KG1 (cell line): ENCODE measurements around the gene PELO.

Experiments used
- DNase-seq: peaks from one replicate; lab custom pipeline; 2025; lab: John Stamatoyannopoulos, UW

The PELO gene

DNA sequence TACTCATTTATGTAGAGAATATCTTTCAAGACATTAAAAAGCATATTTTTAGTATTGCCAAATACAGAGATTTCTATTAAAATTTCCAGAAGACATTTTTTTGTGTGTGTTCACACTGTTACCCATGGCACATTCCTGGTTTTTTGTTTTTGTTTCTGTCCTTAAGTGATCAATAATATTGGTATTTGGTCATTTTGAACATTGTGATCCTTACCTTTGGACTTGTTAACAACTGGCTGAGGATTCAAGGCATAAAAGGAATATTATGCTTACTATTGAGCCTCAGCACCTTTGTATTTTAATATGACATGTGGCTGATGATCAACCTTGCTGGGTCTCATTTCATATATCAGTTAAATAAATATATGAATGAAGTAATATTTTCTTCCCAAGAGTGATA is 41.9 kb downstream of the PELO start:
- DNase-seq: no peak

DNA sequence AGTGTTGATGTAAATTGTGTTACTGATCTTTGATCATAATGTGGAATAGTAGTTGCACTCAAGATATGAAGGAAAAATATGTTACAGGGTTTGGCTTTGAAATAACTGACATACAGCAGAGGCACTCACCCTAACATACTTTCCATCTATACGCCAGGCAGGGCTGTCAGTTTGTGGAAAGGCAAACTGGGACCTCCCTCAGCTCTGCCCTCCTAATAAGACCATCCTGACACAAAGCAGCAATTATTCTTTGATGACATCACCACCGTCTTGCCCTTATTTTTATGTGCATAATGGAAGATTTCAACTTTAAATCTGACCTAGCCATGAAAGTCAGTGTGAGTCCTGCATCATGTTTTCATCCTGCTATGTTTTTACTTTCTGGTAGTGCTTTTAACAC is 42.9 kb downstream of the PELO start:
- DNase-seq: no peak

DNA sequence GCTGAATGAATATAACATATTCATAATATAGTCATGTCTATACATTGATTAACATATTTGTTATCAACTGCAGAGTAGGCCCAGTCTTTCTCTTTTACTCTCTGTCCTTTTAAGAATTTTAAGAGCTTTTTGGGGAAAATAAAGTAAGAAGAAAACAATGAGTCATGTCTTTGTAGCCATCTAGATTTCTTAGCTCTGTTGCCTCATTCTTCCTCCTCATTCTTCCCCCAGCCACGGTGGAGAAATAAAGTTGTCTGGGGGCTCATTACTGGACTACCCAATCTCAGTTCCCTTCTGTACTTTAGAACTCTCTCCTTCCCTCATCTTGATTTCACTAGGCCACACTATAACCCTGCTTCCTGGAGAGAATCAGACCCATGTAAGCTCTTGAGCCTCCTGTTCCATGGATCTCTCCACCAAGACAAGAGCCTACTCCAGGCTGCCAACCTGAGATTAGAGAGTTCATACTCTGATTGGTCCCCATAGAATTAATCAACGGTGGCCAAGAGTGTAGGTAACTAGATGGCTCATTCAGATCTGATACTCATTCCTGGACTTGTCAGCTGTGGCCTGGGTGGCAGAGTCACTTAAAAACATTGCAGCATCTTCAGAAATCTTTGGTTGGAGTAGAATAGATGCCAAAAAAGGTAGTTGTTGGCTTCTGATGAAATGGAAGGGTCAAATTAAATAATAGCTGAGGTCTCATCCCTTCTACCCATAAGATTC is 44.2 kb downstream of the PELO start:
- no peak for DNase-seq

DNA sequence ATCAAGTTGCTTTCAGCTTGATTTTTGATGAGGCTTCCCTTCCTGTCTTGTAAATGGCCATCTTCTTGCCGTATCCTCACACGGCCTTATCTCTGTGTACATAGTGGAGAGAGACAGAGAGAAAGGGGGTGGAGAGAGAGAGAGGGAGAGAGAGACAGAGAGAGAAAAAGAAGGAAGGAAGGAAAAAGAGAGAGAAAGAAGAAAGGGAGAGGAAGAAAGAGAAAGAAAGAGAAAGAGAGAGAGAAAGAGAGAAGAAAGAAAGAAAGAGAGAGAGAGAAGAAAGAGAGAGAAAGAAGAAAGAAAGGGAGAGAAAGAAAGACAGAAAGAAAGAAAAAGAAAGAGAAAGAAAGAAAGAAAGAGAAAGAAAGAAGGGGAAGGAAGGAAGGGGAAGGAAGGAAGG is 46.6 kb downstream of the PELO start:
- no peak for DNase-seq

DNA sequence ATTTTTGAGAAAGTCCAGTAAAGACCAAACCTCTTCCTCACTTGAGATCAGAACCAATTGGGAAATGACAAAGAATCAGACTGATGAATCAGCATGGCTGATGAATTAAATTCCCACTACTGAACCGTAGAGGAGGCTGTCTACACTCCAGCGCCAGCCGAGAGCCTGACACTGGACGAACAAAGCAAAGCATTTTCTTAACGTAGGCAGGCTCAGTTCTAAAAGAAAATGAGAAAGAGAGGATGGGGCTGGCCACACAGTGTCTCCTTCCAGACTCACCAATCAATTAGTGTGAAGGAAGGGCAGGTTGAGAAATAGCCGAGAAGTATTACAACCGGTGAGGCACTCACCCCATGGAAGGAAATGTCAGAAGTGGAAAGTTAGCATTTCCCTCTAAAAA is 49.4 kb downstream of the PELO start:
- DNase-seq: no peak
